NCI-H1930 (cell line): ENCODE data around the gene CHMP4B.

ENCODE experiments used
- DNase-seq, 2 experiments: peaks; one replicate each; lab custom pipeline; 2025; lab: John Stamatoyannopoulos, UW

CHMP4B gene

GRCh38 chr20:33810885-33811775, at the start of gene CHMP4B:
Gene CHMP4B, plus strand, starts transcription at chr20:33811348. Its CDS starts 121 bp downstream, at chr20:33811469.
- peak; percentile 98 to 99 for DNase-seq

GRCh38 chr20:33761698-33762250, 49.4 kb upstream of the CHMP4B start:
- no peak for DNase-seq

GRCh38 chr20:33765099-33765498, 46.0 kb upstream of the CHMP4B start:
- DNase-seq = no peak

GRCh38 chr20:33765592-33765991, 45.6 kb upstream of the CHMP4B start:
- DNase-seq = no peak

GRCh38 chr20:33766686-33767085, 44.5 kb upstream of the CHMP4B start:
- DNase-seq = no peak

GRCh38 chr20:33767777-33768138, 43.4 kb upstream of the CHMP4B start:
- DNase-seq = no peak

- no peak for DNase-seq
Observed at GRCh38 chr20:33769043-33769442, 42.1 kb upstream of the CHMP4B start.

- DNase-seq = no peak
Observed at GRCh38 chr20:33770005-33770404, 41.1 kb upstream of the CHMP4B start.

GRCh38 chr20:33771938-33772337, 39.2 kb upstream of the CHMP4B start:
- no peak for DNase-seq

- DNase-seq = no peak
Observed at GRCh38 chr20:33772439-33772838, 38.7 kb upstream of the CHMP4B start.

GRCh38 chr20:33773412-33774089, 37.6 kb upstream of the CHMP4B start:
- no peak for DNase-seq

GRCh38 chr20:33777816-33778215, 33.3 kb upstream of the CHMP4B start:
- DNase-seq = no peak

- DNase-seq = no peak
Observed at GRCh38 chr20:33781133-33781532, 30.0 kb upstream of the CHMP4B start.

GRCh38 chr20:33781945-33782344, 29.2 kb upstream of the CHMP4B start:
- DNase-seq = no peak

GRCh38 chr20:33783256-33783655, 27.9 kb upstream of the CHMP4B start:
- no peak for DNase-seq

- DNase-seq = no peak
Observed at GRCh38 chr20:33783818-33784217, 27.3 kb upstream of the CHMP4B start.

GRCh38 chr20:33784225-33784624, 26.9 kb upstream of the CHMP4B start:
- DNase-seq = no peak

GRCh38 chr20:33785503-33785902, 25.6 kb upstream of the CHMP4B start:
- DNase-seq = no peak

- DNase-seq = no peak
Observed at GRCh38 chr20:33787253-33787891, 23.8 kb upstream of the CHMP4B start.

GRCh38 chr20:33788351-33789049, 22.6 kb upstream of the CHMP4B start:
- DNase-seq = no peak

GRCh38 chr20:33789109-33789857, 21.9 kb upstream of the CHMP4B start:
- DNase-seq = no peak
